ENCODE results near the gene HNRNPC.
"Not testable (repeated sequence)": the region's sequence is repeated elsewhere in the genome, so short reads cannot be mapped to it uniquely, and the experiment has no call there.

Gene HNRNPC

GRCh38 chr14:21258889-21259787 lies 10.1 kb downstream of the HNRNPC start:
- no peak overlapping the region for H3K4me3 ChIP-seq (replicated peaks; ENCODE audit: low read depth, low read length)
- no peak for TF ChIP-seq CTCF (IDR thresholded peaks at IDR 0.05; ENCODE audit: insufficient read depth, low read length, poor library complexity, severe bottlenecking)
- H3K27me3 ChIP-seq (replicated peaks; ENCODE audit: control insufficient read depth, insufficient read depth, low read length): no peaks in the 10 kb centered on the region
- H3K36me3 ChIP-seq (ENCODE audit: control insufficient read depth, insufficient read depth, low read length): peaks cover 20% of the 10 kb centered on the region
- no peak for DNase-seq (ENCODE audit: extremely low read depth, insufficient read length)

GRCh38 chr14:21258005-21258888 lies 11.0 kb downstream of the HNRNPC start:
- no peak overlapping the region for H3K4me3 ChIP-seq (replicated peaks; ENCODE audit: low read depth, low read length)
- H3K36me3 ChIP-seq (ENCODE audit: control insufficient read depth, insufficient read depth, low read length): peaks cover 19% of the 10 kb centered on the region
- no peak for TF ChIP-seq CTCF (IDR thresholded peaks at IDR 0.05; ENCODE audit: insufficient read depth, low read length, poor library complexity, severe bottlenecking)
- H3K27me3 ChIP-seq (replicated peaks; ENCODE audit: control insufficient read depth, insufficient read depth, low read length): no peaks in the 10 kb centered on the region
- DNase-seq (ENCODE audit: extremely low read depth, insufficient read length): no peak

- Histone ChIP-seq H3K4me3 (replicated peaks; ENCODE audit: low read depth, low read length) (no peak overlapping the region), H3K27me3 (replicated peaks; ENCODE audit: control insufficient read depth, insufficient read depth, low read length) (no peaks in the 10 kb centered on the region), H3K36me3 (ENCODE audit: control insufficient read depth, insufficient read depth, low read length) (peaks cover 18% of the 10 kb centered on the region)
- DNase-seq (ENCODE audit: extremely low read depth, insufficient read length): no peak
- no peak for TF ChIP-seq CTCF (IDR thresholded peaks at IDR 0.05; ENCODE audit: insufficient read depth, low read length, poor library complexity, severe bottlenecking)
Measured at GRCh38 chr14:21257394-21257909, 11.8 kb downstream of the HNRNPC start.

- DNase-seq (ENCODE audit: extremely low read depth, insufficient read length): no peak
- no peak for TF ChIP-seq CTCF (IDR thresholded peaks at IDR 0.05; ENCODE audit: insufficient read depth, low read length, poor library complexity, severe bottlenecking)
- peaks cover 17% of the 10 kb centered on the region for H3K36me3 ChIP-seq (ENCODE audit: control insufficient read depth, insufficient read depth, low read length)
- no peaks in the 10 kb centered on the region for H3K27me3 ChIP-seq (replicated peaks; ENCODE audit: control insufficient read depth, insufficient read depth, low read length)
- no peak overlapping the region for H3K4me3 ChIP-seq (replicated peaks; ENCODE audit: low read depth, low read length)
Measured at GRCh38 chr14:21256539-21257393, 12.5 kb downstream of the HNRNPC start.

GRCh38 chr14:21256102-21256447 lies 13.2 kb downstream of the HNRNPC start:
- H3K36me3 ChIP-seq (ENCODE audit: control insufficient read depth, insufficient read depth, low read length): peaks cover 20% of the 10 kb centered on the region
- H3K27me3 ChIP-seq (replicated peaks; ENCODE audit: control insufficient read depth, insufficient read depth, low read length): not testable (repeated sequence)

More at GRCh38 chr14:21256102-21256447, 13.2 kb downstream of the HNRNPC start:
- not testable (repeated sequence) for H3K4me3 ChIP-seq (replicated peaks; ENCODE audit: low read depth, low read length); DNase-seq (ENCODE audit: extremely low read depth, insufficient read length)
